Lung (tissue), 12 donors: Measurements from ENCODE around the gene RAP2B. TPM values are rescaled to one million over a fixed set of nuclear protein-coding genes. Genes with fewer than 3 reads are reported as not detected.
A peak's percentile ranks its signal among the peaks of the same experiment; 100 is the strongest.

Experiments used
- ATAC-seq: fragments of 200-7000 bp; cut with Tn5 transposase; one replicate; pipeline ENCODE4 v1.9.1; 2020; ENCODE audit warnings: moderate number of reproducible peaks; ENCODE audit not compliant: insufficient read depth, low FRiP score
- DNase-seq, 3 donors: peaks; one replicate each; pipeline ENCODE4 v3.0.0-alpha.2; 2013 to 2017
- H3K27ac ChIP-seq, 2 donors: one replicate each; pipeline ENCODE4 v1.5.1; 2013; ENCODE audit warnings: mild to moderate bottlenecking in 2 of 2, moderate library complexity in 2 of 2, control low read depth in 1 of 2, inconsistent platforms in 1 of 2, low read depth in 1 of 2, low read length in 1 of 2
- H3K27me3 ChIP-seq, 3 donors: one replicate each; pipeline ENCODE4 v1.5.1; 2013; ENCODE audit warnings: low read length in 2 of 3; ENCODE audit not compliant: control insufficient read depth in 3 of 3, insufficient read depth in 3 of 3
- H3K36me3 ChIP-seq, 4 donors: one replicate each; pipeline ENCODE4 v1.5.1; 2013; ENCODE audit warnings: low read length in 4 of 4, mild to moderate bottlenecking in 1 of 4, moderate library complexity in 1 of 4; ENCODE audit not compliant: control insufficient read depth in 4 of 4, insufficient read depth in 4 of 4
- H3K4me1 ChIP-seq, 5 donors: one replicate each; pipeline ENCODE4 v1.5.1; 2013; ENCODE audit warnings: low read length in 5 of 5, mild to moderate bottlenecking in 2 of 5, moderate library complexity in 1 of 5; ENCODE audit not compliant: control insufficient read depth in 5 of 5, insufficient read depth in 5 of 5
- H3K4me3 ChIP-seq: one replicate; pipeline ENCODE4 v1.5.1; 2013; ENCODE audit warnings: mild to moderate bottlenecking, control low read depth, moderate library complexity
- H3K9ac ChIP-seq, 2 donors: one replicate each; pipeline ENCODE4 v1.5.1; 2013; ENCODE audit warnings: low read length in 2 of 2, control low read depth in 1 of 2; ENCODE audit not compliant: insufficient read depth in 1 of 2
- H3K9me3 ChIP-seq, 4 donors: one replicate each; pipeline ENCODE4 v1.5.1; 2013; ENCODE audit warnings: low read length in 3 of 4, mild to moderate bottlenecking in 1 of 4, moderate library complexity in 1 of 4; ENCODE audit not compliant: control insufficient read depth in 4 of 4, insufficient read depth in 3 of 4
- CTCF ChIP-seq: IDR thresholded peaks from 2 replicates; pipeline ENCODE4 v1.5.1; 2012; ENCODE audit warnings: mild to moderate bottlenecking; ENCODE audit errors: control extremely low read depth, extremely low read depth
- WGBS, 2 donors: extraction: QIAGEN DNeasy Blood & Tissue Kit; methylation state at CpG; one replicate each; pipeline ENCODE4 v1.1.7; 2013; 5-methylcytosine and 5-hydroxymethylcytosine counted together
- polyA plus RNA-seq, 2 donors: library from polyadenylated mRNA; stranded (reverse); fragments of 200-250 nt; gene quantifications; one replicate each; pipeline ENCODE4 v1.2.1, GENCODE V29; 2013
- total RNA-seq, 2 donors: library from RNA; depleted of rRNA in 1 of 2; stranded (reverse); fragments of >200 nt in 1 of 2; gene quantifications; one replicate each; pipeline ENCODE4 v1.2.1, GENCODE V29; 2014 to 2021
- donor health status: control.
- donor health status: control.
- donor health status: Bipolar disorder and iron deficiency.
- donor health status: healthy.
- donor health status: DM: yes; HTN: yes; CAD: no.

Gene RAP2B
- total and polyA plus RNA-seq, 4 donors, result 7.4 to 23.8 (median 15.7) TPM

- Histone ChIP-seq H3K9me3 (no peaks in the 10 kb centered on the region), H3K36me3 (no peaks in the 10 kb centered on the region), H3K4me1 (peaks cover 0 to 3% (median 0%) of the 10 kb centered on the region in 5 donors), H3K4me3 (no peak overlapping the region), H3K9ac (no peak overlapping the region), H3K27ac (no peak overlapping the region), H3K27me3 (no peaks in the 10 kb centered on the region)
- WGBS, 2 donors, result 18 to 27% methylated on average over 3 of the region's 3 CpGs
- no peak for ATAC-seq
- TF ChIP-seq CTCF, result no peak
- DNase-seq, result no peak
These were observed 48.1 kb downstream of the RAP2B start for GRCh38 chr3:153210146-153210545.

- Histone ChIP-seq H3K27me3 (no peaks in the 10 kb centered on the region), H3K4me3 (no peak overlapping the region), H3K4me1 (peaks cover 0 to 4% (median 3%) of the 10 kb centered on the region in 5 donors), H3K27ac (no peak overlapping the region), H3K36me3 (no peaks in the 10 kb centered on the region), H3K9me3 (no peaks in the 10 kb centered on the region), H3K9ac (no peak overlapping the region)
- ATAC-seq (no peak), DNase-seq (no peak)
- TF ChIP-seq CTCF, result no peak
- WGBS, 2 donors, result 61 to 79% methylated on average over 1 of the region's 1 CpG
These were observed 48.6 kb downstream of the RAP2B start for GRCh38 chr3:153210660-153211059.

- Histone ChIP-seq H3K4me3 (no peak overlapping the region), H3K4me1 (peaks cover 0 to 7% (median 0%) of the 10 kb centered on the region in 5 donors), H3K27ac (no peak overlapping the region), H3K36me3 (no peaks in the 10 kb centered on the region), H3K9me3 (no peaks in the 10 kb centered on the region), H3K27me3 (no peaks in the 10 kb centered on the region), H3K9ac (no peak overlapping the region)
- TF ChIP-seq CTCF, result no peak
- ATAC-seq (no peak), DNase-seq (no peak)
- 86 to 90% methylated on average over 1 of the region's 1 CpG for WGBS, 2 donors
These were observed 53.5 kb downstream of the RAP2B start for GRCh38 chr3:153215497-153215896.

GRCh38 chr3:153215966-153216365, 53.9 kb downstream of the RAP2B start:
- TF ChIP-seq CTCF, result no peak
- no peaks in the 10 kb centered on the region for H3K27me3 ChIP-seq
- no peaks in the 10 kb centered on the region for H3K9me3 ChIP-seq
- no peak overlapping the region for H3K9ac ChIP-seq
- peak; percentile 18 to 64 (median 61) for DNase-seq
- no peak overlapping the region for H3K4me3 ChIP-seq
- no peaks in the 10 kb centered on the region for H3K36me3 ChIP-seq
- no peak overlapping the region for H3K27ac ChIP-seq
- ATAC-seq, result no peak
- WGBS, 2 donors, result 77% methylated on average over 5 of the region's 5 CpGs
- peaks cover 0 to 7% (median 0%) of the 10 kb centered on the region in 5 donors for H3K4me1 ChIP-seq
